Osteocyte (in vitro differentiated cells): ENCODE results near the gene UGT3A2. TPM values are rescaled to one million over a fixed set of nuclear protein-coding genes. Genes with fewer than 3 reads are reported as not detected.

Source experiments
- DNase-seq: peaks from one replicate; pipeline ENCODE4 v3.0.0; 2021; ENCODE audit warnings: mixed read lengths; ENCODE audit not compliant: unreplicated experiment; ENCODE audit errors: extremely low spot score
- H3K27ac Mint-ChIP-seq: one replicate; pipeline ENCODE4 v1.8.0; 2021; ENCODE audit warnings: mild to moderate bottlenecking, mixed read lengths; ENCODE audit not compliant: unreplicated experiment
- H3K27me3 Mint-ChIP-seq: one replicate; pipeline ENCODE4 v1.8.0; 2021; ENCODE audit warnings: mixed read lengths; ENCODE audit not compliant: unreplicated experiment
- H3K36me3 Mint-ChIP-seq: one replicate; pipeline ENCODE4 v1.8.0; 2021; ENCODE audit warnings: mixed read lengths; ENCODE audit not compliant: unreplicated experiment
- H3K4me1 Mint-ChIP-seq: one replicate; pipeline ENCODE4 v1.8.0; 2021; ENCODE audit warnings: mixed read lengths; ENCODE audit not compliant: unreplicated experiment
- H3K4me3 Mint-ChIP-seq: one replicate; pipeline ENCODE4 v1.8.0; 2021; ENCODE audit warnings: mild to moderate bottlenecking, moderate library complexity, mixed read lengths; ENCODE audit not compliant: unreplicated experiment
- H3K9me3 Mint-ChIP-seq: one replicate; pipeline ENCODE4 v1.8.0; 2021; ENCODE audit warnings: mixed read lengths; ENCODE audit not compliant: unreplicated experiment
- CTCF ChIP-seq: fragments of 200-600 bp; sonication (generic); IDR thresholded peaks from 2 replicates; pipeline ENCODE4 v1.5.0; 2021; ENCODE audit warnings: antibody characterized with exemption, mild to moderate bottlenecking, moderate library complexity
- total RNA-seq: library from RNA; stranded (reverse); gene quantifications from 2 replicates; pipeline ENCODE4 v1.2.1, GENCODE V29; 2021

The UGT3A2 gene
- total RNA-seq, 1 donor from 2014 or later: not detected

- Mint-ChIP-seq H3K27me3 (no peaks in the 10 kb centered on the region), H3K36me3 (no peaks in the 10 kb centered on the region), H3K4me3 (no peak overlapping the region), H3K4me1 (no peaks in the 10 kb centered on the region), H3K27ac (no peak overlapping the region), H3K9me3 (peaks cover 7% of the 10 kb centered on the region)
- no peak for DNase-seq
- TF ChIP-seq CTCF: no peak
Observed at GRCh38 chr5:36009698-36010097, 57.0 kb downstream of the UGT3A2 start.

- H3K4me1 Mint-ChIP-seq: no peaks in the 10 kb centered on the region
Observed at GRCh38 chr5:36007366-36007765, 59.3 kb downstream of the UGT3A2 start.

GRCh38 chr5:36006163-36006562, 60.5 kb downstream of the UGT3A2 start:
- DNase-seq: no peak
- H3K36me3 Mint-ChIP-seq: no peaks in the 10 kb centered on the region
- H3K27me3 Mint-ChIP-seq: peaks cover 4% of the 10 kb centered on the region
- H3K9me3 Mint-ChIP-seq: no peaks in the 10 kb centered on the region
- H3K4me1 Mint-ChIP-seq: no peaks in the 10 kb centered on the region
- no peak for TF ChIP-seq CTCF
- no peak overlapping the region for H3K4me3 Mint-ChIP-seq
- no peak overlapping the region for H3K27ac Mint-ChIP-seq

More at GRCh38 chr5:36007366-36007765, 59.3 kb downstream of the UGT3A2 start:
- no peak for DNase-seq
- no peak for TF ChIP-seq CTCF
- Mint-ChIP-seq H3K4me3 (no peak overlapping the region), H3K27me3 (peaks cover 4% of the 10 kb centered on the region), H3K36me3 (no peaks in the 10 kb centered on the region), H3K9me3 (no peaks in the 10 kb centered on the region), H3K27ac (no peak overlapping the region)

- Mint-ChIP-seq H3K4me3 (no peak overlapping the region), H3K27ac (no peak overlapping the region), H3K36me3 (no peaks in the 10 kb centered on the region), H3K27me3 (peaks cover 6% of the 10 kb centered on the region), H3K4me1 (no peaks in the 10 kb centered on the region), H3K9me3 (no peaks in the 10 kb centered on the region)
- TF ChIP-seq CTCF: no peak
- no peak for DNase-seq
Observed at GRCh38 chr5:36001032-36001431, 65.7 kb downstream of the UGT3A2 start.

GRCh38 chr5:35999547-35999946, 67.1 kb downstream of the UGT3A2 start:
- no peak for DNase-seq
- H3K4me3 Mint-ChIP-seq: no peak overlapping the region
- H3K27ac Mint-ChIP-seq: no peak overlapping the region
- no peaks in the 10 kb centered on the region for H3K9me3 Mint-ChIP-seq
- H3K4me1 Mint-ChIP-seq: no peaks in the 10 kb centered on the region
- no peaks in the 10 kb centered on the region for H3K36me3 Mint-ChIP-seq
- TF ChIP-seq CTCF: no peak
- H3K27me3 Mint-ChIP-seq: peaks cover 9% of the 10 kb centered on the region
